GM18498 (cell line): ENCODE data around the gene KAZN.

Source experiments
- ATAC-seq: cut with Tn5 transposase; IDR thresholded peaks from one replicate; pipeline ENCODE4 v1.9.1; 2021; ENCODE audit warnings: mild to moderate bottlenecking, moderate library complexity; ENCODE audit not compliant: unreplicated experiment

KAZN gene

DNA sequence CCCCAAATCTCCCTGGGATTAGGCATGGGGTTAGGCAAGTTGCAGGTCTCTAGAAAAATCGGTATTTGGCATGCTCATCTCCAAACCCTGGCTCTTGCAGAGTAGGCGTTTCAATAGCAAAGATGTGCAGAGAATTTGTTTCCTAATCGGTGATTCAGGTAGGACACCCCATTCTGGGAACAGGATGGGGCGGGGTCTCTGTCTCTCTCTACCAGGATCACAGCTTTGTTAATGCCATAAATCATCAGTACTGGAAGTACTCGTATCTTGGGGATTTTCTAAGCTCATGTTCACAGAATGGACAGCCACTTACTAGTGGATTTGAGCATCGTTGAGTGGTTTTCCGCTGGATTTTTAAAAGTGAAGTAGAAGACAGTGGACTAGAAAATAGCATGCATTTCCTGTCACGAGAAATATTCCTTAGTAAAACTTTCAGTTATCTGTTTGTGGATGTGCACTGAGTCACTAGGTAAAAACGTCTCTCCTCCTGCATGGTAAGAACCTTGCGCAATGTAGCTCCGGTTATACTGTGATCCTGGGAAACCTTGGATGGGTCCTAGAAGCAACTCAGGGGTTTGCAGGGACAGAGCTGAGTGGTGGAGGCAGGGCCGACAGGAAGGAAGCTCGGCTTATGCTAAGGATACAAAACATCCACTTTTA, 560.2 kb downstream of the KAZN start:
- ATAC-seq: no peak

DNA sequence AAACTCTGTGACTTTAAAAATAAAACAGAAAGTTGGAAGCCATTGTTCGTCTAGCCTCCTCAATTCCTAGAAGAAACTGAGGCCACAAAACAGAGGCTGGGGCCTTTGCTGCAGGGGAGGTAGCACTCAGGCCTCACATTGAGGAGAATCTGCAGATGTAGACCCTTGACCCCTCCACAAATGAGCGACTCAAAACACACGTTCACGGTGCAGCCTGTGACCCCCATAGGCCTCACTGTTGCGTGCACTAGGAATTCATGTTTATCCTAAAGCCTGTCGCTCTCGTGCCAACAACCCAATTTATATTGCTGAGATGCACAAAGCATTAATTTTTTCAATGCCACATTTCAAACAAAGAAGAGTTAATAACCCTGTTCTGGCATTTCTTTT, 560.7 kb downstream of the KAZN start:
- ATAC-seq: no peak

DNA sequence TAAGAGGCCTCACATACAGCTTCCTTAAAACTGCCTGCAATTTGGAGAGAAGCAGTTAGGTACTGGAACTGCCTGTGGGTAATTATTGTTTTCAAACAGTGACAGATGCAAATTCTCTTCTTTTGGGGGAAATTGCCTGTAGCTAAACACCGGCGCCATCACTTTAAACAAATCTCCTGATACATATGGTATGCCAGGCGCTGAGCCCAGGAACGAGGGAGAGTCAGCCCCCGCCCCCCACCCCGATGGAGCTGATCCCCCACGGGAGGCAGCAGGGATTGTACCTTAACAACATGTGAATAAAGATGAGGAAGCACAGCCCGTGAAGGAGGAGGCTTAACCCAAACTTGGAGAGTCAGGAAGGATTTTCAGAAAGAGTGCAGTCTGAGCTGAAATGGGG, 562.1 kb downstream of the KAZN start:
- ATAC-seq: no peak

DNA sequence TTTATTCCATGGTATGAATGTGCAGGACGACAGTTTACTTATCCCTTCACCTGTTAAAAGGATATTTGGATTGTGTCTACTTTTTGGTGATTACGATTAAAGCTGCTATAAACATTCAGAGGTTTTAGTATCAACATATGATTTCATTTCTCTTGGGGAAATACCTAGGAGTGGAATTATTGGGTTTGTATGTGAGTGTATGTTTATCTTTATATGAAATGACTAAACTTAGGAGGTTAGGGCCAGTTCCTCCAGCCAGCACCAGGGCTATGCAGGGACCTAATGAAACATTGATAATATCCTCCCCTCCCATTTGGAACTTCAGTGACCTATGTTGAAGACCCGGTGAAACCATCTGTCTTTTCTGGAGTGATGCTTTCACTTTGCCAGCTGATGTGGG, 568.9 kb downstream of the KAZN start:
- ATAC-seq: no peak
